ENCODE data around the gene GALNT2. TPM values are rescaled to one million over a fixed set of nuclear protein-coding genes. Genes with fewer than 3 reads are reported as not detected.

The GALNT2 gene
- total and polyA plus RNA-seq, 7 donors: 43.7 to 88.7 (median 75.7) TPM

DNA sequence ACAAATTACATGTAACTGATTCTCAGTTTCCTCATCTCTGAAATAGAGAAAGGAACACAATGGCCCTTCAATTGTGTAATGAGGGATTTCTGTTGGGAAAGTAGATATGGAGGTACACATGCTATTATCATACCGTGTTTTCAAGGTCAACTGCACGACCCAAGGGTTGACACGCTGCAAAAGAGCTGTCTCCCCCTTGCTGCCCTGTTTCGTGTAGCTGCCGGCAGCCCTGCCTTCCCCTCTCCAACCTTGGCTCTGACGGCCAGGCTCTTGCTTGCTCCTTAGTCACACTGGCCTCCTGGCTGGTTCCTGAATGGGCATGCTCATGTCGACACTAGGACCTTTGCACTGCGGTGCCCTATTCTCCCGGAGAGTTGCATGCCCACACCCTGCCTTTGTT, 134.4 kb downstream of the GALNT2 start:
- Histone ChIP-seq H3K4me1 (peaks cover 43% of the 10 kb centered on the region), H3K9me3 (no peaks in the 10 kb centered on the region), H3K36me3 (ENCODE audit: insufficient read depth in 1 of 2, low read depth in 1 of 2) (peaks cover 2 to 16% of the 10 kb centered on the region in 2 donors), H3K4me3 (no peak overlapping the region), H3K27ac (peak overlapping the region; percentile 46), H3K27me3 (ENCODE audit: insufficient read depth in 3 of 3, low read length in 2 of 3) (no peaks in the 10 kb centered on the region)
- TF ChIP-seq, protein P1, sequence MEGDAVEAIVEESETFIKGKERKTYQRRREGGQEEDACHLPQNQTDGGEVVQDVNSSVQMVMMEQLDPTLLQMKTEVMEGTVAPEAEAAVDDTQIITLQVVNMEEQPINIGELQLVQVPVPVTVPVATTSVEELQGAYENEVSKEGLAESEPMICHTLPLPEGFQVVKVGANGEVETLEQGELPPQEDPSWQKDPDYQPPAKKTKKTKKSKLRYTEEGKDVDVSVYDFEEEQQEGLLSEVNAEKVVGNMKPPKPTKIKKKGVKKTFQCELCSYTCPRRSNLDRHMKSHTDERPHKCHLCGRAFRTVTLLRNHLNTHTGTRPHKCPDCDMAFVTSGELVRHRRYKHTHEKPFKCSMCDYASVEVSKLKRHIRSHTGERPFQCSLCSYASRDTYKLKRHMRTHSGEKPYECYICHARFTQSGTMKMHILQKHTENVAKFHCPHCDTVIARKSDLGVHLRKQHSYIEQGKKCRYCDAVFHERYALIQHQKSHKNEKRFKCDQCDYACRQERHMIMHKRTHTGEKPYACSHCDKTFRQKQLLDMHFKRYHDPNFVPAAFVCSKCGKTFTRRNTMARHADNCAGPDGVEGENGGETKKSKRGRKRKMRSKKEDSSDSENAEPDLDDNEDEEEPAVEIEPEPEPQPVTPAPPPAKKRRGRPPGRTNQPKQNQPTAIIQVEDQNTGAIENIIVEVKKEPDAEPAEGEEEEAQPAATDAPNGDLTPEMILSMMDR (IDR thresholded peaks at IDR 0.05): no peak
- WGBS, 3 donors: 49 to 83% (median 59%) methylated on average over 7 to 9 of the region's 9 CpGs
- intact Hi-C loops (cut with DNase I): loop anchor here in 1 of 2 donors (5.0 kb wide), 1 partner anchor 44 kb away; no protein-coding TSS in a partner anchor
- peak in 1 of 2 donors; percentile 67 for DNase-seq
- ATAC-seq: peak in 3 of 4 donors; percentile 60 to 69 (median 62)

DNA sequence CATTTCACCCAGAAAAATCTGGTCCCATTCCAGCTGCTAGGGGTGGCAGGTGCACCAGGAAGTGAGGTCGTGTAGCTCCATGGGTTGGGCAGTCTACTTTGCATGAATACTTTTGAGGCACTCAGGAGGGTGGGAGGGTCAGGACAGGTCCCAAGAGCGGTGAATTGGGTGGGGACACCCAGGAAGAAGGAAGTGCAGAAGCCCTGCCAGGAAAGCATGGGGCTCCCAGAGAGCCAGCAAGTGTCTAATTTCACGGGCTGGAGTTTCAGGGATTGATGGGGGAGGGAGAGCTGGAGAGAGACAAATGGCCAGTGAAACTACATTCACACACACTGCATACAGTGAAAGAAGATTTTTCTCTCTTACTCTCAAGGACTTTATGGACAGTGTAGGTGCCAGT, 137.8 kb downstream of the GALNT2 start:
- Histone ChIP-seq H3K36me3 (ENCODE audit: insufficient read depth in 1 of 2, low read depth in 1 of 2) (peaks cover 2 to 14% of the 10 kb centered on the region in 2 donors), H3K27me3 (ENCODE audit: insufficient read depth in 3 of 3, low read length in 2 of 3) (no peaks in the 10 kb centered on the region), H3K27ac (peak overlapping the region; percentile 74), H3K9me3 (no peaks in the 10 kb centered on the region), H3K4me3 (no peak overlapping the region), H3K4me1 (peaks cover 77% of the 10 kb centered on the region)
- ATAC-seq (peak; percentile 63 to 67 (median 64)), DNase-seq (no peak)
- WGBS, 3 donors: 7 to 24% (median 21%) methylated on average over 3 of the region's 3 CpGs
- intact Hi-C loops (cut with DNase I): loop anchor here in 1 of 2 donors (5.0 kb wide), 1 partner anchor 48 kb away; no protein-coding TSS in a partner anchor
- TF ChIP-seq, protein P1 (IDR thresholded peaks at IDR 0.05): no peak

DNA sequence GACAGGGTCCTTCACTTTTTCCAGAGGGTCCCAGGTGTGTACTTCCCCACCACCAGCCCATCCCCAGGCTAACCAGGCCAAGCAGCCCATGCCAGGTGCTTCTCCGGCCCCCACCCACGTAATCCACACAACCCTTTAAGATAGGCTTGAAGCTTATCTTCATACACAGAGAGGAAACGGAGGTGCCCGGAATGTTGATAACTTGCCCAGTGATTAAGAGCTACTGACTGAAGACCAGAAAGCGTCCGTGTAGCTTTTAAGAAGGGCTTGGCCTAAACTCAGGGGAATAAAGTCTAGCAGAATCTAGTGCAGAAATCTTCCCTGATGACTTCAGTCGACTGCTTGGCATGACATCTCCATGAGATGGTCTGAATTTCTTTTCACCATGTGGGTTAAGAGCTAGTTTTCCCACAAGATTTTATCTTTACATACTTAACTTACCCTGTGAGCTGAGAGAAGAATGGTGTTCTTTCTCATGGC, 138.7 kb downstream of the GALNT2 start:
- intact Hi-C loops (cut with DNase I): no loop called here

DNA sequence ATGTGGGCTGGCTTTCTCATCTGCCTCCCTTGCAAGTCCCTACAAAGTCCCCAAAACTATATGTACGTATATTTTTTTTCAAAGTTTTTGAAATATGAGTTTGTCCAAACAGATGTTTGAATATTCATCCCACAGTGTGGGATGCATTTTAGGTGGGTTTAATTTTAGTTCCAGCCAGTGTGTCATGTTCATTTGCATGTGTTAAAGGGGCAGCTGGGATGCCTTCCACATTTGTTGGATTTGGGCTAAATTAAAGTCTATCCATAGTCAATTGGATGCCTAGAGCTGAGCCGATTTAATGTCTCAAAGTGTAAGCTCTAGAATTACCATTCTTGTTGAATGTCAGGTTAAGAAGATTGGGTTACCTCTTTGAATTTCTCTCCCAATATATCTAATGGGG, 139.2 kb downstream of the GALNT2 start:
- H3K27ac ChIP-seq: peak overlapping the region; percentile 74
- no peaks in the 10 kb centered on the region for H3K9me3 ChIP-seq
- intact Hi-C loops (cut with DNase I): no loop called here
- TF ChIP-seq, protein P1 (IDR thresholded peaks at IDR 0.05): no peak
- peaks cover 2 to 14% of the 10 kb centered on the region in 2 donors for H3K36me3 ChIP-seq (ENCODE audit: insufficient read depth in 1 of 2, low read depth in 1 of 2)
- whole genome bisulfite sequencing, 3 donors: 57 to 70% (median 57%) methylated on average over 2 of the region's 2 CpGs
- ATAC-seq (no peak), DNase-seq (no peak)
- H3K27me3 ChIP-seq (ENCODE audit: insufficient read depth in 3 of 3, low read length in 2 of 3): no peaks in the 10 kb centered on the region
- no peak overlapping the region for H3K4me3 ChIP-seq
- peaks cover 78% of the 10 kb centered on the region for H3K4me1 ChIP-seq

More for the DNA sequence above, 138.7 kb downstream of the GALNT2 start:
- DNase-seq (no peak), ATAC-seq (peak; percentile 17 to 31 (median 26))
- Histone ChIP-seq H3K27ac (peak overlapping the region; percentile 74), H3K9me3 (no peaks in the 10 kb centered on the region), H3K4me3 (no peak overlapping the region), H3K4me1 (peaks cover 80% of the 10 kb centered on the region), H3K27me3 (ENCODE audit: insufficient read depth in 3 of 3, low read length in 2 of 3) (no peaks in the 10 kb centered on the region), H3K36me3 (ENCODE audit: insufficient read depth in 1 of 2, low read depth in 1 of 2) (peaks cover 2 to 14% of the 10 kb centered on the region in 2 donors)
- TF ChIP-seq, protein P1 (IDR thresholded peaks at IDR 0.05): no peak
- 14 to 34% (median 17%) methylated on average over 7 of the region's 7 CpGs for WGBS, 3 donors

DNA sequence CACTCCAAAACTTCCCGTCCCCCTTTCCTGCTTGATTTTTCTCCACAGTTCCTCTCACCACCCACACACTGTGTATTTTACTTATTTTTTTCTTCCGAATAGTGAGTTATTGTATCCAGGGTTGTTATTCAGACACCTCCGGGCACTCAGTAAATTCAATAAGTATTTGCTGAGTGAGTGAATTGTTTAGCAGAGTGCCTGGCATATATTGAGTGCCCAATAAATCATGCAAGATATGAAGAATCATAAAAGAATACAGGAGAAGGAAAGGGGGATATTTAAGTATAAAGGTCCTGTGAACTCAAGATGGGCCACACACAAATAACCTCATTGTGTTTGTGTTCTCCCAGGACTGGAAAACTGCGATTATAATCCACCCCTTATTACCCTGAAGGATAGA, 139.9 kb downstream of the GALNT2 start:
- H3K27me3 ChIP-seq (ENCODE audit: insufficient read depth in 3 of 3, low read length in 2 of 3): no peaks in the 10 kb centered on the region
- H3K4me3 ChIP-seq: no peak overlapping the region
- WGBS, 3 donors: 41 to 69% (median 53%) methylated on average over 4 of the region's 4 CpGs
- no peaks in the 10 kb centered on the region for H3K9me3 ChIP-seq
- TF ChIP-seq, protein P1 (IDR thresholded peaks at IDR 0.05): no peak
- DNase-seq (no peak), ATAC-seq (no peak)
- peaks cover 2 to 14% of the 10 kb centered on the region in 2 donors for H3K36me3 ChIP-seq (ENCODE audit: insufficient read depth in 1 of 2, low read depth in 1 of 2)
- H3K4me1 ChIP-seq: peaks cover 75% of the 10 kb centered on the region
- peak overlapping the region; percentile 74 for H3K27ac ChIP-seq
- intact Hi-C loops (cut with DNase I): no loop called here

All from psoas muscle (tissue), 8 donors.